Spinal cord (tissue), 10 donors: ENCODE measurements around the gene NAA10. TPM values are rescaled to one million over a fixed set of nuclear protein-coding genes. Genes with fewer than 3 reads are reported as not detected.

Experiments
- DNase-seq, 6 donors: peaks; one replicate each; pipeline versions ENCODE4 v3.0.0 to v3.0.0-alpha.2; 2013 to 2015; ENCODE audit warnings: low spot score in 6 of 6, low read depth in 4 of 6
- H3K27ac ChIP-seq: one replicate; pipeline ENCODE4 v1.5.1; 2013; ENCODE audit warnings: low read depth, low read length, control low read depth
- H3K27me3 ChIP-seq: one replicate; pipeline ENCODE4 v1.6.1; 2013; ENCODE audit warnings: low read length; ENCODE audit not compliant: control insufficient read depth, insufficient read depth
- H3K36me3 ChIP-seq: one replicate; pipeline ENCODE4 v1.6.1; 2013; ENCODE audit warnings: low read length; ENCODE audit not compliant: control insufficient read depth, insufficient read depth
- H3K4me1 ChIP-seq: one replicate; pipeline ENCODE4 v1.6.1; 2013; ENCODE audit warnings: low read length; ENCODE audit not compliant: control insufficient read depth, insufficient read depth
- H3K4me3 ChIP-seq: one replicate; pipeline ENCODE4 v1.5.1; 2013; ENCODE audit warnings: low read depth, low read length, control low read depth
- H3K9me3 ChIP-seq: one replicate; pipeline ENCODE4 v1.6.1; 2013; ENCODE audit warnings: low read length; ENCODE audit not compliant: control insufficient read depth, insufficient read depth
- WGBS: methylation state at CpG from one replicate; pipeline ENCODE4 v1.1.5; 2013; ENCODE audit warnings: missing lambda C conversion rate; ENCODE audit not compliant: insufficient coverage; 5-methylcytosine and 5-hydroxymethylcytosine counted together
- polyA plus RNA-seq, 2 donors: library from polyadenylated mRNA; unstranded; fragments of 120-200 nt; gene quantifications; one replicate each; pipeline ENCODE4 v1.2.1, GENCODE V29; 2013; ENCODE audit not compliant: insufficient read length in 2 of 2
- total RNA-seq, 2 donors: library from RNA; depleted of rRNA in 1 of 2; stranded (reverse); fragments of 120-200 nt in 1 of 2; fragments of >200 nt in 1 of 2; gene quantifications; one replicate each; pipeline versions ENCODE4 v1.2.3 to v1.2.4, GENCODE V29; 2013 to 2014
- donor health status: healthy.

Gene NAA10
- total and polyA plus RNA-seq, 4 donors, result 26.9 to 115 (median 82.8) TPM

DNA sequence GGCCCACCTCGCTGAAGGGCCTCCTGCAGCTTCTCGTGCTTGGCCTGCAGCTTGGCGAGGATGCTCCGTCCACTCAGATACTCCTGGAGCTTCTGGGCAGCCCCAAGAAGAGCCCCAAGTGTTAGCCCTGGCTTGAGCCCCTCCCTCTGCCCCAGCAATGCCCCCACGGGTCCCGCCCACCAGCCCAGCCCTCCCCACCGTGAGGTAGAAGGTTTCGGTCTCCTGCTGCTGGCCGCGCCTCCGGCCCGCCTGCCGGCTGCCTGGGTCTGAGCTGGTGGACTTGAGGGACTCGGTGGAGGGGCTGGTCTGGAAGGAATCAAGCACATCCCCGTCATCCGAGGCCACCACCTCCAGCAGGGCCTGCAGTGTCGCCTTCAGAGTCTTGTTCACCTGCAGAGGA lies 21.6 kb downstream of the NAA10 start:
- Histone ChIP-seq H3K9me3 (no peaks in the 10 kb centered on the region), H3K27me3 (peaks cover 5% of the 10 kb centered on the region), H3K4me3 (no peak overlapping the region), H3K27ac (no peak overlapping the region), H3K36me3 (peaks cover 17% of the 10 kb centered on the region), H3K4me1 (peaks cover 4% of the 10 kb centered on the region)
- DNase-seq, result no peak
- WGBS, result 74% methylated on average over 9 of the region's 17 CpGs

DNA sequence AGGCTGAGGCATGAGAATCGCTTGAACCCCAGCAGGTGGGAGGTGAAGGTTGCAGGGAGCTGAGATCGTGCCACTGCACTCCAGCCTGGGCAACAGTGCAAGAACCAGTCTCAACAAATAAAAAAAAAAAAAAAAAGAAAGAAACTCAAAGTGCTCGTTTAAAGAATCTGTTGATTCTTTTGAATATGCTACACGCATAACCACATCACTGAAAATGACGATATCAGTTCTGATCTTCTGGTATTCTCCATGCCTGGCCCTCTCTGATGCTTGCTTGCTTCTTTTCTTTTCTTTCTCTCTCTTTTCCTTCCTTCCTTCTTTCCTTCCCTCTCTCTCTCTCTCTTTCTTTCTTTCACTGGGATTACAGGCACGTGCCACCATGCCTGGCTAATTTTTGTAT lies 23.0 kb downstream of the NAA10 start:
- whole genome bisulfite sequencing, result 100% methylated on average over 2 of the region's 6 CpGs
- DNase-seq, result no peak
- peaks cover 4% of the 10 kb centered on the region for H3K4me1 ChIP-seq
- H3K27me3 ChIP-seq, result peaks cover 5% of the 10 kb centered on the region
- no peaks in the 10 kb centered on the region for H3K9me3 ChIP-seq
- no peak overlapping the region for H3K27ac ChIP-seq
- peaks cover 22% of the 10 kb centered on the region for H3K36me3 ChIP-seq
- no peak overlapping the region for H3K4me3 ChIP-seq

DNA sequence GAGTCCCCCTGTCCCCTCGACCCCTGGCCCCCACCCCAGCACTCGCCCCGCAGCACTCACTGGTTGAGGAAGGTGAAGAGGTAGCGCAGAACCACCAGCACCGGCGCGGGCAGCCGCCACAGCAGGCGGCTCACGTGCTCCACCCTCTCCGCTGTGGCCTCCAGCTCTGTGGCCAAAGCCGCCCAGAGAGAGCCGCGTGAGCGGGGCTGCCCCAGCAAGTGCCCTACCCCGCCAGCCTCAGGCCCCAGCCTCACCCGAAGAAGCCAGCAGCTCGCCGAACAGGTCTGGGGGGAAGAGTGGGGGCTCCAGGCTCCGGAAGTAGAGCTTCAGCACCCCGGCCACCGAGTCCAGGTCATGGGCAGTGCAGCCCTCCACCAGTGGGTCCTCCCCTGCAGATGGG lies 24.4 kb downstream of the NAA10 start:
- no peak for DNase-seq
- H3K4me1 ChIP-seq, result peaks cover 4% of the 10 kb centered on the region
- no peaks in the 10 kb centered on the region for H3K9me3 ChIP-seq
- H3K36me3 ChIP-seq, result peaks cover 26% of the 10 kb centered on the region
- H3K4me3 ChIP-seq, result no peak overlapping the region
- WGBS, result 87% methylated on average over 19 of the region's 22 CpGs
- no peak overlapping the region for H3K27ac ChIP-seq
- peaks cover 5% of the 10 kb centered on the region for H3K27me3 ChIP-seq

DNA sequence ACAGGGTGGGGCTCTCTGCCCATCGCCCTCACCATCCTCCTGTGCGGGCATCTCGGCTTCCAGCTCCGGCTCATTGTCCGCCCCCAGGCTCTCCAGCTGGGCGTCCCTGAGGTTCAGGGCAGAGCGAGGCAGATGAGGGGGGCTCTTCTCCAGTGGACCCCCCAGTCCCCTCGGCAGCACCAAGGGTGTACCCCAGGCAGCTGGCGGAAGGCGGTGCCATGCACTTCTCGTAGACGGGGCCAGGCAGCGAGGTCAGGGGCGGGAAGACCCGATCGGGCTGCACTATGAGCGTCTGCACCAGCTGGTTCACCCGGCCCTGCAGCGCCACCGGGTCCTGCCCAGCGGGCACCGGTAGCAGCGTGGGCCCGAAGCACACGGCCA lies 24.9 kb downstream of the NAA10 start:
- WGBS, result 89% methylated on average over 22 of the region's 25 CpGs
- H3K27me3 ChIP-seq, result peaks cover 5% of the 10 kb centered on the region

DNA sequence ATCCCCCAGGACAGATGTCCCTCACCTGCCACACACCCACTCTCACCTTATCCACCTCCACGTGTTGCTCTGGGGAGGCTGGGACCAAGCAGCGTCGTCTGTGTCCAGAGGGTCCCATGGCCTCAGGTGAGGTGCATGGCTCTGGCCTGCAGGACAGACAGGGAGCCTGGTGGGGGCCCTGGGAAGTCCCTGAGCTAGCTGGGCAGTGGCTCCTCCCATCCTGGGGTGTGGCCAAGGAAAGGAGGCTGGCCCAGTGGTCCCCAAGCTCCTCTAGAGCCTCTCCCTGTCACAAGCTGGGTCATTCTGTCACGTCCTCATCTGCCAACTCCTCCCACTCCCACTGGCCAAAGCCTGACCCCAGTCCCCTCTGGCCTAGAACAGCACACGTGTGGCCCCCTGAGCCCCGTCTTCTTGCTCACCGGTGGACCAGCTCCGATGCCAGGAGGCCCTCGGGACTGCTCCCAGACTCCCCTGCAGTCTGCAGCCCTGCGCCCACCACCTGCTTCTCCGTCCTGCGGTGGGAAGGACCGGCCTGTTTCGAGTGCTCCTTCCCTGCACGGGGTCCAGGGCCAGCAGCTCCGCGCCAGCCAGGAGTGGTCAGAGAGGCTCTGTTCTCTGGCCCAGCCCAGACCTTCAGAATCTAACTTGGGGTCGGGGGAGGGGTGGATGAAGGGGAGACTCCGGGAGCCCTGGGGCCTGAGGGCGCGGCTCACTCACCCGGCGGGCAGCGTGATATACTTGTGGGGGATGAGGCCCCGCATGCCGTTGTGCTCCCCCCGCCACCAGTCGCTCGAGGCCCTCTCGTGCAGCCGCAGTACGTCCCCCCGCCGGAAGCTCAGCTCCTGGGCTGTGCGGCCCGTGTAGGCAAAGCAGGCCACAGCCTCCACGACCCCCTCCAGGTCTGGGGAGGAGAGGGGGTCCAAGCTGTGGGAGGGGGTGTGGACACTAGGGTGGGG lies 25.5 kb downstream of the NAA10 start:
- DNase-seq, result no peak
- 67% methylated on average over 20 of the region's 37 CpGs for WGBS
- peaks cover 5% of the 10 kb centered on the region for H3K27me3 ChIP-seq

More for the DNA sequence above, 24.9 kb downstream of the NAA10 start:
- no peak overlapping the region for H3K27ac ChIP-seq
- H3K36me3 ChIP-seq, result peaks cover 26% of the 10 kb centered on the region
- no peaks in the 10 kb centered on the region for H3K9me3 ChIP-seq
- no peak overlapping the region for H3K4me3 ChIP-seq
- DNase-seq, result no peak
- H3K4me1 ChIP-seq, result peaks cover 4% of the 10 kb centered on the region

DNA sequence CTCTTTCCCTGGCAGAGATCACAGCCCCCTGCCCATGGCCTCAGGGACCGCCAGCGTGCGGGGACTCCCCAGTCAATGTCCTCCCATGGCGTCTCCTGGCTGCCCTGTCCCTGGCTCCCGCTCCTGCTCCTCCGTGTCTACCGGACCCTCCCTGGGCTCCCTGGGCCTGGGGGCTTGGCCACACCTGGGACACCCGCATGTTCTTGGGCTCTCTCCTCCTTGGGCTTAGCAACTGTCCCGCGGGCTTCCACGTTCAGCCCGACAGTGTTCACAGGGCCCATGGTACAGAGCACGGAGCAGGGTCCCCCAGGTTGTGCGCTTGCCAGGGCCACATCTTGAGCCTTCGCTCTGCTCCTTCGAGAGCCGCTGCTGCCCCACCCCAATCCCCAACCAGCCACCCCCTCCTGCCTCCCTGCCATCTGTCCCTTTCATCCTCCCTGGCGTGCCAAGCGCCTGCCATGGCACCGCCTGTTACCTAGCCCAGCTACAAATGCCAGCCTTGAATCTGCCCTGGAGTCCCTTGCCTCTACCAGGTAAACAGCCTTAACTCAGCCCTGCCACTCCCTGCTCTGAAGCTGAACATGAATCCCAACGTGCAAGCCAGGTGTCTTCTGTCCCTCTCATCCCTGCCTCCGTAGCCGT lies 26.5 kb downstream of the NAA10 start:
- no peak overlapping the region for H3K4me3 ChIP-seq
- H3K4me1 ChIP-seq, result peaks cover 12% of the 10 kb centered on the region
- H3K27ac ChIP-seq, result no peak overlapping the region
- H3K27me3 ChIP-seq, result peaks cover 5% of the 10 kb centered on the region
- 85% methylated on average over 23 of the region's 23 CpGs for WGBS
- H3K36me3 ChIP-seq, result peaks cover 26% of the 10 kb centered on the region
- DNase-seq, result no peak
- H3K9me3 ChIP-seq, result no peaks in the 10 kb centered on the region

More for the DNA sequence above, 25.5 kb downstream of the NAA10 start:
- Histone ChIP-seq H3K9me3 (no peaks in the 10 kb centered on the region), H3K27ac (no peak overlapping the region), H3K36me3 (peaks cover 26% of the 10 kb centered on the region), H3K4me3 (no peak overlapping the region), H3K4me1 (peaks cover 7% of the 10 kb centered on the region)

DNA sequence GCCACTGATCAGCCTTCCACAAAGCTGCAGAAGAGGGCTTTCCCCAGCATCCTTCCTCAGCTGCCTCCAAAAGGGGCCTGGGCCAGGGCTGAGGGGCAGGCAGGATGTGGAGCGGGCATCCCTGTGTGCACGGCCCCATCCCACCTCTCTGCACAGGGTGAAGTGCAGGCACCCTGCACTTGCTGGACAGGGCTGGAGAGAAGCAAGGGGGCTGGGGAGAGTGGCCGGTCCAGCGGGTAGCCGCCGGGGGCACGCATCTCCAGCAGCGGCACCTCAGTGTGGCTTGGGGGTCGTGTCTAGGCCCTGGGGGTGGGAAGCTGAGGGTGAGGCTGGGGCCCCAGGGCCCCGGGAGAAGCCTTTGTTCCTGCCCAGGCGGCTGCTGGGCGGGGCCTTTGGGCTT lies 27.4 kb downstream of the NAA10 start:
- Histone ChIP-seq H3K36me3 (peaks cover 21% of the 10 kb centered on the region), H3K27ac (no peak overlapping the region), H3K4me3 (no peak overlapping the region), H3K27me3 (peaks cover 1% of the 10 kb centered on the region), H3K9me3 (no peaks in the 10 kb centered on the region), H3K4me1 (peaks cover 17% of the 10 kb centered on the region)
- 80% methylated on average over 12 of the region's 12 CpGs for WGBS
- no peak for DNase-seq

DNA sequence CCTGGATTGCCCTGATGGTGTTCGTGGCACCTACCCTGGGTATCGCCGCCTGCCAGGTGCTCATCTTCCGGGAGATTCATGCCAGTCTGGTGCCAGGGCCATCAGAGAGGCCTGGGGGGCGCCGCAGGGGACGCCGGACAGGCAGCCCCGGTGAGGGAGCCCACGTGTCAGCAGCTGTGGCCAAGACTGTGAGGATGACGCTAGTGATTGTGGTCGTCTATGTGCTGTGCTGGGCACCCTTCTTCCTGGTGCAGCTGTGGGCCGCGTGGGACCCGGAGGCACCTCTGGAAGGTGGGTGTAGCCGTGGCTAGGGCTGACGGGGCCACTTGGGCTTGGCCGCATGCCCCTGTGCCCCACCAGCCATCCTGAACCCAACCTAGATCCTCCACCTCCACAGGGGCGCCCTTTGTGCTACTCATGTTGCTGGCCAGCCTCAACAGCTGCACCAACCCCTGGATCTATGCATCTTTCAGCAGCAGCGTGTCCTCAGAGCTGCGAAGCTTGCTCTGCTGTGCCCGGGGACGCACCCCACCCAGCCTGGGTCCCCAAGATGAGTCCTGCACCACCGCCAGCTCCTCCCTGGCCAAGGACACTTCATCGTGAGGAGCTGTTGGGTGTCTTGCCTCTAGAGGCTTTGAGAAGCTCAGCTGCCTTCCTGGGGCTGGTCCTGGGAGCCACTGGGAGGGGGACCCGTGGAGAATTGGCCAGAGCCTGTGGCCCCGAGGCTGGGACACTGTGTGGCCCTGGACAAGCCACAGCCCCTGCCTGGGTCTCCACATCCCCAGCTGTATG lies 28.5 kb downstream of the NAA10 start:
- DNase-seq, result no peak
- 86% methylated on average over 26 of the region's 27 CpGs for WGBS
- Histone ChIP-seq H3K36me3 (peaks cover 21% of the 10 kb centered on the region), H3K4me1 (peaks cover 24% of the 10 kb centered on the region), H3K4me3 (no peak overlapping the region), H3K27ac (no peak overlapping the region), H3K9me3 (no peaks in the 10 kb centered on the region), H3K27me3 (no peaks in the 10 kb centered on the region)

DNA sequence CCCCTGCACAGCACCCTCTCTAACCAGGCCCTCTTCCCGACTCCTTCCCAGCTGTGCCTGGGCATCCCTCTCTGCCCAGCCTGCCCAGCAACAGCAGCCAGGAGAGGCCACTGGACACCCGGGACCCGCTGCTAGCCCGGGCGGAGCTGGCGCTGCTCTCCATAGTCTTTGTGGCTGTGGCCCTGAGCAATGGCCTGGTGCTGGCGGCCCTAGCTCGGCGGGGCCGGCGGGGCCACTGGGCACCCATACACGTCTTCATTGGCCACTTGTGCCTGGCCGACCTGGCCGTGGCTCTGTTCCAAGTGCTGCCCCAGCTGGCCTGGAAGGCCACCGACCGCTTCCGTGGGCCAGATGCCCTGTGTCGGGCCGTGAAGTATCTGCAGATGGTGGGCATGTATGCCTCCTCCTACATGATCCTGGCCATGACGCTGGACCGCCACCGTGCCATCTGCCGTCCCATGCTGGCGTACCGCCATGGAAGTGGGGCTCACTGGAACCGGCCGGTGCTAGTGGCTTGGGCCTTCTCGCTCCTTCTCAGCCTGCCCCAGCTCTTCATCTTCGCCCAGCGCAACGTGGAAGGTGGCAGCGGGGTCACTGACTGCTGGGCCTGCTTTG lies 29.2 kb downstream of the NAA10 start:
- 89% methylated on average over 32 of the region's 32 CpGs for WGBS
- Histone ChIP-seq H3K27ac (no peak overlapping the region), H3K27me3 (no peaks in the 10 kb centered on the region), H3K36me3 (peaks cover 20% of the 10 kb centered on the region), H3K9me3 (no peaks in the 10 kb centered on the region), H3K4me1 (peaks cover 31% of the 10 kb centered on the region), H3K4me3 (no peak overlapping the region)
- DNase-seq, result no peak
